ENCODE measurements around the gene SGCD.

SGCD gene

GRCh38 chr5:156434471-156434870 is 107.5 kb downstream of the SGCD start:
- TF ChIP-seq ZNF274 (IDR thresholded peaks at IDR 0.05; ENCODE audit: low read depth, low read length), result no peak
- no peak overlapping the region for H3K4me3 ChIP-seq (ENCODE audit: low read length)

GRCh38 chr5:156435101-156435500 is 108.1 kb downstream of the SGCD start:
- no peak overlapping the region for H3K4me3 ChIP-seq (ENCODE audit: low read length)
- no peak for TF ChIP-seq ZNF274 (IDR thresholded peaks at IDR 0.05; ENCODE audit: low read depth, low read length)

GRCh38 chr5:156438076-156438475 is 111.1 kb downstream of the SGCD start:
- H3K4me3 ChIP-seq (ENCODE audit: low read length), result no peak overlapping the region
- no peak for TF ChIP-seq ZNF274 (IDR thresholded peaks at IDR 0.05; ENCODE audit: low read depth, low read length)

GRCh38 chr5:156444753-156445291 is 117.9 kb downstream of the SGCD start:
- no peak overlapping the region for H3K4me3 ChIP-seq (ENCODE audit: low read length)
- no peak for TF ChIP-seq ZNF274 (IDR thresholded peaks at IDR 0.05; ENCODE audit: low read depth, low read length)

GRCh38 chr5:156446526-156446925 is 119.6 kb downstream of the SGCD start:
- TF ChIP-seq ZNF274 (IDR thresholded peaks at IDR 0.05; ENCODE audit: low read depth, low read length), result no peak
- H3K4me3 ChIP-seq (ENCODE audit: low read length), result no peak overlapping the region

GRCh38 chr5:156450778-156451177 is 123.8 kb downstream of the SGCD start:
- H3K4me3 ChIP-seq (ENCODE audit: low read length), result no peak overlapping the region
- no peak for TF ChIP-seq ZNF274 (IDR thresholded peaks at IDR 0.05; ENCODE audit: low read depth, low read length)

- H3K4me3 ChIP-seq (ENCODE audit: low read length), result no peak overlapping the region
- TF ChIP-seq ZNF274 (IDR thresholded peaks at IDR 0.05; ENCODE audit: low read depth, low read length), result no peak
Observed at GRCh38 chr5:156451505-156451904, 124.5 kb downstream of the SGCD start.

GRCh38 chr5:156456857-156457256 is 129.9 kb downstream of the SGCD start:
- no peak overlapping the region for H3K4me3 ChIP-seq (ENCODE audit: low read length)
- TF ChIP-seq ZNF274 (IDR thresholded peaks at IDR 0.05; ENCODE audit: low read depth, low read length), result no peak

- H3K4me3 ChIP-seq (ENCODE audit: low read length), result no peak overlapping the region
- no peak for TF ChIP-seq ZNF274 (IDR thresholded peaks at IDR 0.05; ENCODE audit: low read depth, low read length)
Observed at GRCh38 chr5:156459812-156460385, 132.9 kb downstream of the SGCD start.

- TF ChIP-seq ZNF274 (IDR thresholded peaks at IDR 0.05; ENCODE audit: low read depth, low read length), result no peak
Observed at GRCh38 chr5:156460471-156460870, 133.5 kb downstream of the SGCD start.

GRCh38 chr5:156466871-156467270 is 139.9 kb downstream of the SGCD start:
- TF ChIP-seq ZNF274 (IDR thresholded peaks at IDR 0.05; ENCODE audit: low read depth, low read length), result no peak

More at GRCh38 chr5:156460471-156460870, 133.5 kb downstream of the SGCD start:
- no peak overlapping the region for H3K4me3 ChIP-seq (ENCODE audit: low read length)

GRCh38 chr5:156469636-156470035 is 142.7 kb downstream of the SGCD start:
- H3K4me3 ChIP-seq (ENCODE audit: low read length), result no peak overlapping the region
- no peak for TF ChIP-seq ZNF274 (IDR thresholded peaks at IDR 0.05; ENCODE audit: low read depth, low read length)

More at GRCh38 chr5:156466871-156467270, 139.9 kb downstream of the SGCD start:
- H3K4me3 ChIP-seq (ENCODE audit: low read length), result no peak overlapping the region

- H3K4me3 ChIP-seq (ENCODE audit: low read length), result no peak overlapping the region
- no peak for TF ChIP-seq ZNF274 (IDR thresholded peaks at IDR 0.05; ENCODE audit: low read depth, low read length)
Observed at GRCh38 chr5:156471893-156472292, 144.9 kb downstream of the SGCD start.

- no peak for TF ChIP-seq ZNF274 (IDR thresholded peaks at IDR 0.05; ENCODE audit: low read depth, low read length)
- H3K4me3 ChIP-seq (ENCODE audit: low read length), result no peak overlapping the region
Observed at GRCh38 chr5:156473269-156473908, 146.4 kb downstream of the SGCD start.

GRCh38 chr5:156474251-156474650 is 147.3 kb downstream of the SGCD start:
- H3K4me3 ChIP-seq (ENCODE audit: low read length), result no peak overlapping the region
- no peak for TF ChIP-seq ZNF274 (IDR thresholded peaks at IDR 0.05; ENCODE audit: low read depth, low read length)
